NT2/D1 (cell line): ENCODE data around the gene CAMK2D.

Source experiments
- SUZ12 ChIP-seq: IDR thresholded peaks from 2 replicates; pipeline ENCODE4 v1.6.1; 2011; ENCODE audit not compliant: insufficient read length, insufficient read depth; ENCODE audit errors: extremely low read depth
- YY1 ChIP-seq: IDR thresholded peaks from 2 replicates; pipeline ENCODE4 v1.6.1; 2011; ENCODE audit not compliant: insufficient read length, insufficient read depth
- ZNF274 ChIP-seq: IDR thresholded peaks from 2 replicates; pipeline ENCODE4 v1.6.1; 2011; ENCODE audit warnings: mild to moderate bottlenecking, low read depth, low read length

DNA sequence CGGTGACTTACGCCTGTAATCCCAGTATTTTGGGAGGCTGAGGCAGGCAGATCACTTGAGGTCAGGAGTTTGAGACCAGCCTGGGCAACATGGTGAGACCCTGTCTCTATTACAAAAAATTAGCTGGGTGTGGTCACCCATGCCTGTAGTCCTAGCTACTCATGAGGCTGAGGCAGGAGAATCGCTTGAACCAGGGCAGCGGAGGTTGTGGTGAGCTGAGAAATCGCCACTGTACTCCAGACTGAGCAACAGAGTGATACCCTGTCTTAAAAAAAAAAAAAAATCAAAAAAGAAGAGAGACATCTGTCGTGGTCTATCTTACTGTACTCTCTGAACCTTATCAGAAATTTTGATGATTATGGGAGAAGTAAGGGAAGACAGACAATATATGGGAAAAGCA lies 144.3 kb downstream of the CAMK2D start:
- TF ChIP-seq YY1 (no peak), SUZ12 (no peak), ZNF274 (no peak)
